G401.6 (cell line): Measurements from ENCODE around the gene GPBP1.
"Not testable (repeated sequence)": the region's sequence is repeated elsewhere in the genome, so short reads cannot be mapped to it uniquely, and the experiment has no call there.

ENCODE experiments used
- FAIRE-seq: peaks from 2 replicates; lab custom pipeline; 2012; peaks lifted over from hg19 to GRCh38; lab: Jason Lieb, UNC

Gene GPBP1

GRCh38 chr5:57177479-57178156 is 3.8 kb downstream of the GPBP1 start:
- FAIRE-seq = no peak

GRCh38 chr5:57178238-57178637 is 4.4 kb downstream of the GPBP1 start:
- not testable (repeated sequence) for FAIRE-seq

DNA sequence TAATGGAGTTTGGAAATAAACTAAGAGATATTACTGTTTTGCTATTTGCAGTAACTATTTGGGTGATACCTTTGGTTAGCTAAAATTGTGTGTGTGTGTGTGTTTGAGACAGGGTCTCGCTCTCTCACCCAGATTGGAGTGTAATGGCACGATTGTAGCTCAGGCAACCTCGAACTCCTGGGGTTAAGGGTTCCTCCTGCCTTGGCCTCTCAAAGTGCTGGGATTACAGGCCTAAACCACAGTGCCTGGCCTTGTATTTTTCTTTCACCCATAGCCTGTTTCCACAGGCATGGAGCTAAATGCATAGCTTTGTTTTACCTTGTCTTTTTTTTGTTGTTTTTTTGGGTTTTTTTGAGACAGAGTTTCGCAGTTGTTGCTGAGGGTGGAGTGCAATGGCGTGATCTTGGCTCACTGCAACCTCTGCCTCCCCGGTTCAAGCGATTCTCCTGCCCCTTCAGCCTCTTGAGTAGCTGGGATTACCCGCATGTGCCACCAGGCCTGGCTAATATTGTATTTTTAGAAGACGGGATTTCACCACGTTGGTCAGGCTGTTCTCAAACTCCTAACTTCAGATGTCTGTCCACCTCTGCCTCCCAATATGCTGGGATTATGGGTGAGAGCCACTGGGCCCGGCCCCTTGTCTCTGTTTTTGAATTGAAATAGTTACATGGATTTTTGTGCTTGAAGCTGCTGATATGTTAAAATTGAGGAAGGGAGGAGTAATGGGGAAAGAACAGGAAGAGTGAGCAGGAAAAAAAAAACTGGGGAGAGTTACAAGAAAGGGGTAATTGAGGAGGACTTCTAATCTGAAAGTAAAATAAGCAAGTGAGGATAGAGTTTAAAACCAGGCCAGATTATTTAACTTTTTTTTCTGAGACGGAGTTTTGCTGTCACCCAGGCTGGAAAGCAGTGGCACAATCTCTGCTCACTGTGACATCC is 5.7 kb downstream of the GPBP1 start:
- no peak for FAIRE-seq

DNA sequence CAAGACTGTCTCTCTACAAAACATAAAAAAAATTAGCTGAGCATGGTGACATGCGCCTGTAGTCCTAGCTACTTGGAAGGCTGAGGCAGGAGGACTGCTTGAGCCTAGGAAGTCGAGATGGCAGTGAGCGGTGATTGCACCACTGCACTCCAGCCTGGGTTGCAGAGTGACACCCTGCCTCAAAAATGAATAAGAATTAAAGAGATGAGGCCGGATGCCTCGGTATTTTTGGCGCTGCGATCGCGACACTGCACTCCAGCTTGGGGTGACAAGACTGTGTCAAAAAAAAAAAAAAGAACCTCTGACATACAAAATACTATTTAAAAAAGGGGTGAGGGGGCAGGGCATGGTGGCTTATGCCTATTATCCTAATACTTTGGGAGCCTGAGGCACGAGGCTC is 7.3 kb downstream of the GPBP1 start:
- FAIRE-seq = no peak

GRCh38 chr5:57184322-57184721 is 10.5 kb downstream of the GPBP1 start:
- FAIRE-seq = no peak

- FAIRE-seq = no peak
Observed at GRCh38 chr5:57185313-57185712, 11.5 kb downstream of the GPBP1 start.

- no peak for FAIRE-seq
Observed at GRCh38 chr5:57186194-57186593, 12.3 kb downstream of the GPBP1 start.

- not testable (repeated sequence) for FAIRE-seq
Observed at GRCh38 chr5:57187977-57188376, 14.1 kb downstream of the GPBP1 start.

DNA sequence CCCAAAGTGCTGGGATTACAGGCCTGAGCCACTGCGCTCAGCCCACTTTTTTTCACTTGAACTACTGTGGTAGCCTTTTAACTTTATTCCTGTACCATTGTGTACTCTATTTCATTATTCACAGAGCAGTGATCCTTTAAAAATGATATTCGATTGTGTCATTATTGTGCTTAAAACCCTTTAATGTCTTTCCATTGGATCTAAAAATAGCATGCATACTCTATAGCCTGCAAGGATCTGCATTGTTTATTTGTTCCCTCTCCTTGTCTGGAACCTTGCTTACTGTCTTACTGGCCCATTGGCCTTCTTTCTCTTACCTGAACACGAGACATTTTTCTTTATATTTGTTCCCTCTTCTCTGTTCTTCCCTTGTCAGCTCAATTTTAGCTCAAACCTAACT is 15.7 kb downstream of the GPBP1 start:
- FAIRE-seq = no peak

DNA sequence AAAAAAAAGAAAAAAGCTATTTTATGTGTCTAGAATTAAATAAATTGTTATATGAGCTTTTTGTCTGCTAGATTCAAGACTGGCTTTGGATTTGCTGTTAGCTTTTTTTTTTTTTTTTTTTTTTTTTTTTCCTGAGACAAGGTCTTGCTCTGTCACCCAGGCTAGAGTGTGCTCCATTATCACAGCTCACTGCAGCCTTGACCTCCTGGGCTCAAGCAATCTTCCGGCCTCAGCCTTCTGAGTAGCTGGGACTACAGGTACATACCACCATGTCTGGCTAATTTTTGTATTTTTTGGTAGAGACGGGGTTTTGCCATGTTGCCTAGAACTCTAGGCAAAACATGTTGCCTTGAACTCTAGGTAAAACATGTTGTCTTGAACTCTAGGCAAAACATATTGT is 16.7 kb downstream of the GPBP1 start:
- FAIRE-seq = no peak

DNA sequence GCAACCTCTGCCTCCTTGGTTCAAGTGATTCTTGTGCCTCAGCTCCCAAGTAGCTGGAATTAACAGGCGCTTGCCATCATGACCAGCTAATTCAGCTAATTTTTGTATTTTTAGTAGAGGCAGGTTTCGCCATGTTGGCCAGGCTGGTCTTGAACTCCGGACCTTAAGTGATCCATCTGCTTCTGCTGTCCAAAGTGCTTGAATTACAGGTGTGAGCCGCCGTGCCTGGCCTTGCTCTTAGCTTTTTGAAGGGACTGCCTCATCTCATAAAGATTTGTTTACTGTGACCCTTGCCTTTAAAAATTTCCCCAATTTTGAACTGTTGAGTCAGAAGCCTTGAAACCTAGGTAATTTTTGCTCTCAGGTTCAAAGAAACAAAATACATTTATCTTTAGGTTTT is 17.3 kb downstream of the GPBP1 start:
- FAIRE-seq = no peak

- no peak for FAIRE-seq
Observed at GRCh38 chr5:57191986-57192385, 18.1 kb downstream of the GPBP1 start.

GRCh38 chr5:57192832-57193231 is 19.0 kb downstream of the GPBP1 start:
- FAIRE-seq = not testable (repeated sequence)

DNA sequence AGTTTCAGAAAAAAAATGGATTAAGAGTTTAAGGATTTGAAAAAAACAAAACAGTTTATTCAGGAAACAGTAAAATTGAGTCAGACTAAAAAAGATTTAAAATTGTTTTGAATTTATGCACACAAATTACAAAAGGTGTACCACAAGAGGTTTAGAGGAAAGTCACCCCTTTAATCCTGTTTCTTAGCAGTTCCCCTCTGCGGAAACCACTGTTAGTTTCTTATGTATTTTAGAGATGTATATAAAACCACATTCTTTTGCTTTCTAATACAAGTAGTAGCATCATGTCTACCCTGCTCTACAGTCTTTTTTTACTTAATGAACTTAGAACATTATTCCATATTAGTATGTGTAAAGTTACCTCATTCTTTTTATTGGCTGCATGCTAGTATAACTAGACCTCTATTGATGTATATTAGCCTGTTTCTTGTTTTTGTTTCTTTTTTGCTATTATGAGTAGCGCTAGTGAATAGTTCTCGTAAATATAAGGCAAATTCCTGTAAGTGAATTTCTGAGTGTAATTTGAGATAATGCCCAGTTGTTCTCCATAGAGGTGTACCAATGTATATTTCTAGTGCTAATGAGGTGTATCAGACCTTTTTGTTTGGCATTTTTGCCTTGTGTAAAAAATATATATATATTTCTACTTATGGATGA is 20.0 kb downstream of the GPBP1 start:
- no peak for FAIRE-seq

DNA sequence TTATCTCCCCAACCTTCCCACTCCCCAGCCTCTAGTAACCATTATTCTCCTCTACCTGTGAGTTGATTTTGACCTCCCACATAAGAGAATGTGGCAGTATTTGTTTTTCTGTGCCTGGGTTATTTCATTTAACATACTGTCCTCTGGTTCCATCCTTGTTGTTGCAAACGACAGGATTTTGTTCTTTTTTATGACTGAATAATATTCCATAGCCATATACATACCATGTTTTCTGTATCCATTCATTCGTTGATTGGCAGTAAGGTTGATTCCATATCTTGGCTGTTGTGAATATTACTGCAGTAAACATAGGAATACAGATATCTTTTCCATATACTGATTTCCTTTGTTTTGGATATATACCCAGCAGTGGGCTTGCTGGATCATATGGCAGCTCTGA is 20.8 kb downstream of the GPBP1 start:
- FAIRE-seq = no peak

- no peak for FAIRE-seq
Observed at GRCh38 chr5:57195060-57195459, 21.2 kb downstream of the GPBP1 start.

GRCh38 chr5:57199866-57200265 is 26.0 kb downstream of the GPBP1 start:
- no peak for FAIRE-seq

DNA sequence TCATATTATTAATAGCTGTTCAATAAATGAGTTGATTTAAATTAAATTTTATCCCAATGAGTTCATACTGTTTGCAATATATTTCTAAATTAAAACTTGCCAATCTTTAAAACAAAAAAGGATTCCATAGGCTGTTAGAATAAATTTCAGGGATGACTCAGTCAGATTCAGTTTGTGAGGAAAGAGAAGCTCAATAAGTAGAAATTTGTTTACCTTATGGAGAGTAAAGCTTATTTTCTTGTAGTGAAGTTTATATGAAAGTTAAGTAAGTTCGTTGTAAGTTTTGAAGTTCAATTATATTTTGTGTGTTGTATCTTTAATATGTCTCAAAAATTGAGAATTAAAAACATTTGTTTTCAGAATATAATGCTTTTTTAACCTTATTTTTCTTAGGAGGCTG is 29.0 kb downstream of the GPBP1 start:
- no peak for FAIRE-seq

GRCh38 chr5:57207007-57207653 is 33.3 kb downstream of the GPBP1 start:
- no peak for FAIRE-seq

DNA sequence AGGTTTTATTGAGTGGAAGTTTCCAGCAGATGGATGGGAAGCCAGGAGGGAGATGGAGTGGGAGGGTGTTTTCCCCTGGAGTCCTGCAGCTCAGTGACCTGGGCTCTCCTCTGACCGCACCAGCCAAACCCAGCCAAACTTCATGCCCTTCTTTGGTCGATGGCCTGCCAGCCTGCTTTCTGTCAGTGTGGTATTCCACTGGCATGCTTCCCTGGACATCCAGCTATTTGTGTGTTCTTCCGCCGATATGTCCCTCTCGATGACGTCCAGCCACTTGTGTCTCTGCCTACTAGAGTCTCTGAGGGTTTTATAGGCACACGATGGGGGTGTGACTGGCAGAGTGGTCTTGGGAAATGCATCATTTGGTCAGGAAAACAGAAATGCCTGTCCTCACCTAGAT is 33.8 kb downstream of the GPBP1 start:
- no peak for FAIRE-seq

DNA sequence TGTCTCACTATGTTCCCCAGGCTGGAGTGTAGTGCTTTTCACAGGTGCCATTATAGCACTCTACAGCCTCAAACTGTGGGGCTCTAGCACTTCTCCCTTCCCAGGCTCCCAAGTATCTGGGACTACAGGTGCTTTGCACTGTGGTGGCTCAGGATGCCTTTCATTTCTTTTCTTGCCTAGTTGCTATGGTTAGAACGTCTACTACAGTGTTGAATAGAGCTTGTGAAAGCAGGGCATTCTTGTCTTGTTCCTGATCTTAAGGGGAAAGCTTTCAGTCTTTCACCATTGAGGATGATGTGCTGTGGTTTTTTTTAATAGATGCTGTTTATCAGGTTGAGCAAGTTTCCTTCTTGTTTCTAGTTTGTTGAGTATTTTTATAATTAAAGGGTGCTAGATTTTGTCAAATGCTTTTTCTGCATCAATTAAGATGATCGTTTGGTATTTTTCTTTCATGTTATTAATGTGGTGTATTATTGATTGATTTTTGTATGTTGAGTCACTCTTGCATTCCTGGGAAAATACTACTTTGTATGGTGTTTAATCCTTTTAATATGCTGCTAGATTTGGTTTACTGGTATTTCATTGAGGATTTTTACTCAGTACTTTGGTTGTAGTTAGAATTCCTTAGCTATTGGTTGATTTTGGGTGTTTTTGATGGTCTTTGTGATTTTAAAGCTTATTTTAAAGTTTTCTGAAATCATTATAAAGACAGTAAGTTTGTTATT is 35.6 kb downstream of the GPBP1 start:
- no peak for FAIRE-seq

DNA sequence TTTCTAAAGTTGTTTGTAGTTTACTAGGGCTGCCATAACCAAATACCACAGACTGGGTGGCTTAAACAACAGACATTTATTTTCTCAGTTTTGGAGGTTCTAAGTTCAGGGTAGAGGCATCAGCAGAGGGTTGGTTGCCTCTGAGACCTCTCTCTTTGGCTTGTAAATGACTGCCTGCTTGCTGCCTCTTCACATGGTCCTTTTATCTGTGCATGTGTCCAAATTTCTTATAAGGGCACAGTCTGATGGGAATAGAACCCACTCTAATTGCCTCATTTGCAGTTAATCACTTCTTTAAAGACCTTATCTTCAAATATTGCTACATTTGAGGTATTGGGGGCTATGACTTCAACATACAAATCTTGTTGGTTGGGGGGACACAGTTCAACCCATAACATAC is 36.8 kb downstream of the GPBP1 start:
- no peak for FAIRE-seq
